HPDE6-E6E7 (cell line): Measurements from ENCODE around the gene ACSS1.
A peak's percentile ranks its signal among the peaks of the same experiment; 100 is the strongest.

Experiments used
- DNase-seq: peaks from one replicate; pipeline ENCODE4 v3.0.0; 2011; ENCODE audit warnings: missing footprints; ENCODE audit errors: extremely low spot score

ACSS1 gene

GRCh38 chr20:24993337-24994185 lies 64.4 kb downstream of the ACSS1 start:
- DNase-seq = peak; percentile 56

DNA sequence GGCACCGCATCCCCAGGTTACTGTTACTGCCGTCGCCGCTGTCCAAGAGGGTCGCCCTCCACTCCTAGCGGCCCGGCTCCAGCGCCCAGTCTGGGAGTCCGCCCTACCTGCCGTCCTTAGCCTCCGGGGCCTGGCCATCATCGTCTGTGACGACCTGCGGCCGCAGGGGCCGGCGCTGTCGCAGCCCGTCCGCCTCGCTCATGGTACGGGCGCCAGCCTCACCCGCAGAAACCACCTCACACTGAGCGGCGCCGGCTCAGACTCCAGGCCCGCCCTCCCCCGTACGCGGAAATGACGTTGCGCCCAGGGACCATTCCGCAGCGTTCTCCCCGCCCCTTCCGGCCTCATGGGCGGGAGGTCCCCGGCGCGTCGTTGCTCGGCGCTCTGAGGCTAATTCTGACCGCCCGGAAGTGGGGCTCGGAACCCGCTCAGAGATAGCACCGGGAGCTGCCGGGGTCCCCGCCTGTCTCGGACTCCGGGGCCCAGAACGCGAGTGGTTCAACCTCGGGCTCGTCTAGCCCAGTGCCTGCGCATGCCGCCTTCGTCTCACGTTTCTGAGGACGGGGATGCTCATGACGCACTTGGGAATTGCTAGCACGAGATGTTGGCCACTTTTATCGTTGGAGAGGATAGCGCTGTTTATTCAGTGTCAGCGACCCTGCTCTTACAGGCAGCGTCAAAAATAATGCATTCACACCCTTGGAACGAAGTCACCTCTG lies 65.3 kb downstream of the ACSS1 start, which contains the start of gene APMAP:
APMAP (minus strand) TSS at position 265 of the 719 bp plus-strand sequence; CDS start at position 202, 63 bp downstream.
- peak; percentile 97 for DNase-seq

DNA sequence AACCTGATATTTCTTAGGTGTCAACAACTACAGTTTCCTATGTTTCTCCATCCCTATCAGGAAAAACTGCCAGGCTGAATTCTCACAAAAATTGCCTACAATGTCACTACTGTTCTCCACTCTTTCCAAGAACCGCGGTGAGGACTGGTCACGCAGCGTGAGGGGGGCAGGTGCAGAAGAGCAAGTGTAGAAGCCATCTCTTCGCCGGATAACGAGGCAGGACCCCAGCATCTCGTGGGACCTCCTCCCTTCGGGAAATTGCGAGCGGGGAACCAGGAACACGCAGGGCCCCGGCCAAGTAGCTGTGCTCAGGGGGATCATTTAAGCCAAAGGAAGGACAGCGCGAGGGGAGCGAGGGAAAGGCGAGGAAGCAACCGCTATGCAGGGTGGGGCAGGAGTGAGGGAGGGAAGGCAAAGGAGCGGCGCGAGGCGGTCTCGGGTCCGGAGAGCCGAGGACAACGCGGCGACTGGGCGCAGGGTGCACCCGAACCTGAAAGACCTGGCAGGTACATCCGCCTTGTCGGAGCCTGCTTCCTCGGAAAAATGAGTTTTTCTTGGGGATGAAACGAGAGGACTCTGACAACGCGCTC lies 65.9 kb downstream of the ACSS1 start:
- DNase-seq = peak; percentile 33

DNA sequence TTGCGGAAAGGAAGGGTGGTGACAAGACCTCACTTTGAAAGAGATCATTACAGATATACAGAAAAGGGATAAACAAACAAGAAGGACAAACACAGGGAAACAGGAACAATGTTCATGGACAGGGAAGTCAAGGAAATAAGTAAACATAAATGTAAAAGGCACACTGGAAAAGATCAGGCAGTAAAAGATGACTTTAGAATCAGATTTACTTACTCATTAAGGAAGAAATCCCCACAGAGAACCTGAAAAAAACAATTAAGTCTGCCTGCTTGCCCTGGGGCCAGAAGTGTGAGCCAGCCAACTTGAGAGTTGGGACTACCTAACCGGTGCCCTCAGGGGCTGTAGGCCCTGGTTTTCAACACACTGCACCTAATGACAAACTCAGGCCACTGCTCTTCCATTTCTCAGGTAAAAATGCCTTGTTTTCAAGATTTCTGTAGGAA lies 67.1 kb downstream of the ACSS1 start:
- no peak for DNase-seq

DNA sequence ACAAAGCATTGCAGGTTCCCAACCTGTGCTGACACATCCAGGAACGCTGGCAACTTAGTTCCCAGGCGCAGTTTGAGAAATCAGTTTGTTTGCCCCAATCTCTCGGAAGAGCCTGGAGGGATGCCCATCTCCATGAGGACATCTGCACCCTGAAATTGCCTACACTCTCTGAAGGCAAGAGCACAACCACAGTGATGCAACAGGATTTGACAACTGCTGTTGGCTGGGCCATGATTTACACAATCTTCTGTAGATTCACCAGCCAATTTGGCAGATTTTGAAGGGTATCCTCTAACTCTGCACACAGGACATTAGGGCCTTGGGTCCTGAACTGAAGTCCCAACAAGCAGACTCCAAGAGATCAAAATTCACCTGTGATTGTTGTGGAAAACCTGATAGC lies 68.8 kb downstream of the ACSS1 start:
- DNase-seq = no peak

DNA sequence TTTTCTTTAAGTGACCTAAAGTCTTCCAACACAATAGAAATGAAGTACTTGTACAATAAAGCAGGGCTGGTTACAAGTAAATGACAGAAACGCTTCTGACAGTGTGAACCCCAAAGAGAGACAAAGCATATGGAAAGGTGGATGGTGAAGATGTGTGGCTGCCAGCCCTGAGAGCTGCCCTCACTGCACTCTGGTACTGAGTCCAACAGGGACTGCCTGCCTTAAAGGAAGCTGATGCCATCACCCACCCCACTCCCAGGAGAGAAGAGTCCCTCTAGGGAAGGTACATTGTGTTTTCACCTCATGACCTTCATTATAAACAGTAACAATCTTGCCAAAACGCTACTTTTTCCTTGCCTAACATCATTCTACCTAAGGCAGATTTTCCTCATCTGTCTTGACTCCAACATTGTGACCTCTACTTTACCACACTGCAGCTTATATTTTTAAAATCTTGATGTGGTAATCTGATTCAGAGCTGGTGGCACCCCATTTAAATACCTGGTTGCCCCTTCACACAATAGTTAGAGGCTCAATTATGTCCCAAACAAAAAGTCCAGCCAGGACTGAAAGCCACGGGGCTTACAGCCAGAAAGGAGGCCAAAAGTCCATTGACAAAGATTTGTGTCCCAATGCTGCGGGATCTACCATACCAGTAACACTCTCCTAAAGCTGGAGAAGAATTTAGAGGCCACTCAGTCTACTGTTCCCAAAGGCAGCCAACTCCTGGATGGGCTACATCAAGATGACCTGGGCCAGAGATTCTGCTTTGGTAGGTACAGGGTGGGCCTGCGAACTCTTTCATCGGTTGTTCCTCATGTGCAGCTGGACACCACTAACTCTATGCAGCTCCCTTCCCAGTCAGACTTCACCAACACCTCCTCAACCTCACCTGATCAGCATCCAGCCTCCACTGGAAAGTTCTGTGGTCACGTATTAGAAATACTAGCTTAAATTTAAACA lies 69.8 kb downstream of the ACSS1 start:
- no peak for DNase-seq

- no peak for DNase-seq
Measured at GRCh38 chr20:24987244-24987643, 70.7 kb downstream of the ACSS1 start.

DNA sequence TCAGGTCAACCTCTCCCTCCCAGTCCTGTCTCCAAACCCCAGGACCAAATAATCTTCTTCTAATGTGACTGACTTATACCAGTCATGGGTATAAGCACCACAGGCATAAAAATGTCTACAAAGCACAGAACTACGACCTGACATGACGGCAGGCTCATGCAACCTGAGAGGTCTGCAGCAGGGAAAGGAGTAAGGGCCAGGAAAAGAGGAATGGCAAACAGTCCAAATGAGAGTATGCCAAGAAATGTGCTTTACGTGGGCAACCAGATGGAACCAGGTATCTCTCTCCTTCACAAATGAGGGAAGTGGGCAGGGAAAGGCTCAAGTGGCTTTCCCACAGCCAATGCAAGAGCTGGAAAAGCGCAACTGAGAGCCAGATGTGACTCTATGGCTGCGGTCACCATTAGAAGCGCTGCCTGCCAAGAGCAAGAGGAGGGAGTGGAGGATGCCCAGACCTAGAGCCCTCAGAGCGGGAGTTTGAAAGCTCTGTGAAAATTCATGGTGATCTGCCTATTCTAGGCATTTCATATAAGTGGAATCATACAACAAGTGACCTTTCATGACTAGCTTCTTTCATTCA lies 71.4 kb downstream of the ACSS1 start:
- DNase-seq = no peak

- DNase-seq = no peak
Measured at GRCh38 chr20:24985802-24986201, 72.1 kb downstream of the ACSS1 start.

DNA sequence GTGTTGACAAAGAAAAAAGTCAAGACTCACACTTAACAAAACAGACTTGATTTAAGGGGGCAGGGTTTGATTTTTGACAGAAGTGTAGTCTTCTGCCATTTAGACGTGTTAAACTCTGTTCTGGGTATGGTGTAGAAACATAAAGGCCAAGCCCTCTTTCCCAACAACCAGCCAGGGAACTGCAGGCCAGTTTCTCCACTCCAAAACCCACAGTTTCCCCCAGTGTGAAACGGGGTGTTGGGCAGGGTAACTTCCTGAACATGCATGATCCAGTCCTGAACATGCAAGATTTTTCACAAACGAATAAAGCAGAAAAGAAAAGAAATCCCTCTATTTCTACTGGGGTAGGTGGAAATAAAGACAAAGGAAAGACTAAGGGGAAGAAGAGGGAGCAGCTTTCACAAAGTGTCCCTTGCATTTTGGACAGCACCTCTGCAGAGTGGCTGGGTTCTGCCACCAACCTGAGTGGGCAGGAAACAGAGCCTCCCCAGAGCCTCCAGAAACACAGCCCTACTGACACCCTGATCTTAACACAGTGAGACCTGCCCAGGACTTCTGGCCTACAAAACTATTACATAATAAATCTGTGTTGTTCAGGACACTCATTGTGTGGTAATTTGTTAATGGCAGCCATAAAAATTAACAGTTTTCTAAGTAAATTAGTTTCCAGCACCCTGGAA lies 72.8 kb downstream of the ACSS1 start:
- no peak for DNase-seq

- DNase-seq = no peak
Measured at GRCh38 chr20:24983896-24984295, 74.0 kb downstream of the ACSS1 start.

DNA sequence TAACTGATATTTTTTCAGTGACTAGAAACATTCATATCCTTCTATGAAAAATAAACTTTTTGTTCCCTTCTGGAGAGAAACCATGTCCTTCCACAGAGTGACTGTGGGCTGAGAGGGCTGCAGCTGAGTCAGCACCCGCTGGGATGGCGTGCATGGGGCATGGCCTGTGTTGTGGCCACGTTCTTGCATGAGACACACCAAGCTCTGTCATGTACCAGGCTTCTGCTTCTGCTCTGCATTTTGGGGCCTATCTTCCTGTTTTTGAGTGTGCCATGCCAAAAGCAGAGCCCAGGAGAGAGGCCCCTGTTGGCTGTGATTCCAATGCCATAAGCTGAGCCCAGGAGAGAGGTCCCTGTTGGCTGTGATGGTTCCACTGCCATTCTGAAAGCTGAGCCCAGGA lies 76.1 kb downstream of the ACSS1 start:
- DNase-seq = no peak

GRCh38 chr20:24981282-24981681 lies 76.7 kb downstream of the ACSS1 start:
- DNase-seq = no peak

- no peak for DNase-seq
Measured at GRCh38 chr20:24980291-24981053, 77.5 kb downstream of the ACSS1 start.

GRCh38 chr20:24979036-24979960 lies 78.6 kb downstream of the ACSS1 start:
- DNase-seq = no peak

DNA sequence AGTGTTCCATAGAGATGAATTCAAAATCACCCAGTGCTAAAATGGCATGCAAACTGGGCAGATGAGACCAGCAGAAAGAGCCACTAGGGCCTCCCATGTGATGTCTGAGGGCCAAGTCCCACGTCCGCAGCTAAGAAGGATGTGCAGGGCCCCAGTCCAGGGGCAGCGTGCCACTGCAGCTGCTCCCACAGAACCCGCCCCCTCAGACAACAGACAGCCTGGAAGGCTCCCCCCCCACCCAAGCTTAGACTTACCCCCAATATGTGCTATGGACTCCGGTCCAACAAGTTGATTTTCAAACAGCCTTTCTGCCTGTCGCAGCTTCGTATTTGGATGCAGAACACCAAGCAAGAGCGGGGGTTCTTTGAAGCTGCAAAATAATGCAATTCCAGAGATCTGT lies 79.4 kb downstream of the ACSS1 start:
- DNase-seq = no peak

DNA sequence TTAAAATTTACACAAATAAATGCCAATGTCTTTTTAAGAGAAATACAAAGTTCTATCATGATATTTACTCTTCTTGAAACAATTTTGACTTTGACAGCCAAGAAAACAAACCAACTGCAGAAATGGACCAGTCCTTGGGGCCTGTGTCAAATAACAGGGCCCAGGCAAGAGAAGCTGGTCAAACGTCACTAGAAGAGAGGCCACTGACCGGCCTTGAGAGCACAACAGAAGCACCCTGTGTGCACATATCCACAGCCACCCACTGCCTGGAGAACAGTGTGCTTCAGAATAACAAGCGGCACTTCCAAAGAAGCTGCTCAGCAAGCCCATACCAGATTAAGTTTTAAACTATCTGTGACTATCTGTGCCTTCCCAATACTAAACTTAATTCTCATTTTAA lies 80.1 kb downstream of the ACSS1 start:
- DNase-seq = no peak

DNA sequence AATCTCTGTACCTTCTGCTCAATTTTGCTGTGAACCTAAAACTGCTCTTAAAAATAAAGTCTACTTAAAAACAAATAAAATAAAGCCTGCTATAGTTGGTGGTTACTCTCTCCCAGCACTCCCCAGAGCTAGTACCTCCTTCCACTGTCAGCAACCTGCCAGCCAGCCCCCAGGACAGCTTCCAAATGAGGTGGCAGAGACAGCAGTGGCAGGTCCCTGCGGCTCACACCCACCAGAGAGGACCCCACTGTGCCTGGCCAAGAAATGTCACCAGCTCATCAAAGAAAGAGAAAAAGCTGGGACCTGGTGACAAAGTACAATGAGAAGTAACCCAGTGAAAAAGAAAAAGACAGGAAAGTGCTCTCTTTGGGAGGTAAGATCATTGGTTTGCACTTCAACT lies 80.6 kb downstream of the ACSS1 start:
- no peak for DNase-seq

DNA sequence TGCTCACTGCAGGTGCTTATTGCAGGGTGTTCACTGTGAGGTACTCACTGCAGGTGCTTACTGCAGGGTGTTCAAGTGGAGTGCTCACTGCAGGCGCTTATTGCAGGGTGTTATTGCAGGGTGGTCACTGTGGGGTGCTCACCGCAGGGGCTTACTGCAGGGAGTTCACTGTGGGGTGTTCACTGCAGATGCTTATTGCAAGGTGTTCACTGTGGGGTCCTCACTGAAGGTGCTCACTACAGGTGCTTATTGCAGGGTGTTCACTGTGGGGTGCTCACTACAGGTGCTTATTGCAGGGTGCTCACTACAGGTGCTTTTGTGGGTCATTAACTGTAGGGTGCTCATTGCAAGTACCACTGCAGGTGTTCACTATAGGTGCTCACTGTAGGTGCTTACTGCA lies 85.6 kb downstream of the ACSS1 start:
- no peak for DNase-seq
